Measurements from ENCODE around the gene AKNA.

AKNA gene

GRCh38 chr9:114387680-114388356 lies at the start of gene AKNA:
Gene AKNA (minus strand): TSS chr9:114387982. CDS start chr9:114381333, 6,649 bp downstream.
- H3K4me1 Mint-ChIP-seq (ENCODE audit: low read depth): peaks cover 77% of the 10 kb centered on the region
- peaks cover 90% of the 10 kb centered on the region for H3K36me3 Mint-ChIP-seq (ENCODE audit: low read depth)

GRCh38 chr9:114437401-114437893 lies 49.7 kb upstream of the AKNA start:
- Mint-ChIP-seq H3K4me3 (no peak overlapping the region), H3K9me3 (no peaks in the 10 kb centered on the region), H3K27me3 (no peaks in the 10 kb centered on the region), H3K27ac (no peak overlapping the region), H3K4me1 (ENCODE audit: low read depth) (peaks cover 4% of the 10 kb centered on the region), H3K36me3 (ENCODE audit: low read depth) (no peaks in the 10 kb centered on the region)
- DNase-seq: no peak

More at GRCh38 chr9:114387680-114388356, at the start of gene AKNA:
- H3K27me3 Mint-ChIP-seq: no peaks in the 10 kb centered on the region
- peak within 1 kb of the TSS; percentile 97 for H3K27ac Mint-ChIP-seq
- peak within 1 kb of the TSS; percentile 98 for H3K4me3 Mint-ChIP-seq
- no peaks in the 10 kb centered on the region for H3K9me3 Mint-ChIP-seq
- DNase-seq: peak; percentile 87

GRCh38 chr9:114434878-114435311 lies 47.1 kb upstream of the AKNA start:
- no peak overlapping the region for H3K4me3 Mint-ChIP-seq
- H3K27ac Mint-ChIP-seq: no peak overlapping the region
- H3K36me3 Mint-ChIP-seq (ENCODE audit: low read depth): no peaks in the 10 kb centered on the region
- H3K9me3 Mint-ChIP-seq: no peaks in the 10 kb centered on the region
- no peaks in the 10 kb centered on the region for H3K27me3 Mint-ChIP-seq
- peaks cover 4% of the 10 kb centered on the region for H3K4me1 Mint-ChIP-seq (ENCODE audit: low read depth)
- DNase-seq: no peak

- Mint-ChIP-seq H3K4me1 (ENCODE audit: low read depth) (peaks cover 4% of the 10 kb centered on the region), H3K4me3 (no peak overlapping the region), H3K36me3 (ENCODE audit: low read depth) (no peaks in the 10 kb centered on the region), H3K27me3 (no peaks in the 10 kb centered on the region), H3K27ac (no peak overlapping the region), H3K9me3 (no peaks in the 10 kb centered on the region)
- DNase-seq: no peak
Observed at GRCh38 chr9:114433720-114434255, 46.0 kb upstream of the AKNA start.

GRCh38 chr9:114433086-114433485 lies 45.3 kb upstream of the AKNA start:
- Mint-ChIP-seq H3K36me3 (ENCODE audit: low read depth) (no peaks in the 10 kb centered on the region), H3K4me3 (no peak overlapping the region), H3K27ac (no peak overlapping the region), H3K4me1 (ENCODE audit: low read depth) (peaks cover 4% of the 10 kb centered on the region), H3K9me3 (no peaks in the 10 kb centered on the region), H3K27me3 (no peaks in the 10 kb centered on the region)
- DNase-seq: no peak

GRCh38 chr9:114432323-114433067 lies 44.7 kb upstream of the AKNA start:
- Mint-ChIP-seq H3K4me3 (no peak overlapping the region), H3K27me3 (no peaks in the 10 kb centered on the region), H3K27ac (no peak overlapping the region), H3K9me3 (no peaks in the 10 kb centered on the region), H3K4me1 (ENCODE audit: low read depth) (peaks cover 4% of the 10 kb centered on the region), H3K36me3 (ENCODE audit: low read depth) (no peaks in the 10 kb centered on the region)
- DNase-seq: no peak

- peaks cover 4% of the 10 kb centered on the region for H3K4me1 Mint-ChIP-seq (ENCODE audit: low read depth)
- no peaks in the 10 kb centered on the region for H3K36me3 Mint-ChIP-seq (ENCODE audit: low read depth)
- H3K27ac Mint-ChIP-seq: no peak overlapping the region
- no peak overlapping the region for H3K4me3 Mint-ChIP-seq
- no peak for DNase-seq
- H3K9me3 Mint-ChIP-seq: no peaks in the 10 kb centered on the region
- no peaks in the 10 kb centered on the region for H3K27me3 Mint-ChIP-seq
Observed at GRCh38 chr9:114431770-114432169, 44.0 kb upstream of the AKNA start.

- Mint-ChIP-seq H3K27me3 (no peaks in the 10 kb centered on the region), H3K27ac (no peak overlapping the region), H3K4me3 (no peak overlapping the region), H3K9me3 (no peaks in the 10 kb centered on the region), H3K36me3 (ENCODE audit: low read depth) (no peaks in the 10 kb centered on the region), H3K4me1 (ENCODE audit: low read depth) (peaks cover 4% of the 10 kb centered on the region)
- no peak for DNase-seq
Observed at GRCh38 chr9:114431003-114431402, 43.2 kb upstream of the AKNA start.

GRCh38 chr9:114430457-114430856 lies 42.7 kb upstream of the AKNA start:
- H3K27me3 Mint-ChIP-seq: no peaks in the 10 kb centered on the region
- H3K27ac Mint-ChIP-seq: no peak overlapping the region
- no peaks in the 10 kb centered on the region for H3K36me3 Mint-ChIP-seq (ENCODE audit: low read depth)
- no peak overlapping the region for H3K4me3 Mint-ChIP-seq
- H3K4me1 Mint-ChIP-seq (ENCODE audit: low read depth): peaks cover 4% of the 10 kb centered on the region
- no peaks in the 10 kb centered on the region for H3K9me3 Mint-ChIP-seq
- DNase-seq: no peak

- Mint-ChIP-seq H3K4me1 (ENCODE audit: low read depth) (peaks cover 4% of the 10 kb centered on the region), H3K9me3 (no peaks in the 10 kb centered on the region), H3K27me3 (no peaks in the 10 kb centered on the region)
Observed at GRCh38 chr9:114429488-114429887, 41.7 kb upstream of the AKNA start.

GRCh38 chr9:114428466-114428865 lies 40.7 kb upstream of the AKNA start:
- Mint-ChIP-seq H3K4me1 (ENCODE audit: low read depth) (no peaks in the 10 kb centered on the region), H3K9me3 (no peaks in the 10 kb centered on the region), H3K36me3 (ENCODE audit: low read depth) (no peaks in the 10 kb centered on the region), H3K4me3 (no peak overlapping the region), H3K27me3 (no peaks in the 10 kb centered on the region), H3K27ac (no peak overlapping the region)
- no peak for DNase-seq

More at GRCh38 chr9:114429488-114429887, 41.7 kb upstream of the AKNA start:
- H3K36me3 Mint-ChIP-seq (ENCODE audit: low read depth): no peaks in the 10 kb centered on the region
- no peak overlapping the region for H3K4me3 Mint-ChIP-seq
- DNase-seq: no peak
- no peak overlapping the region for H3K27ac Mint-ChIP-seq

- no peaks in the 10 kb centered on the region for H3K27me3 Mint-ChIP-seq
- no peak for DNase-seq
- no peaks in the 10 kb centered on the region for H3K36me3 Mint-ChIP-seq (ENCODE audit: low read depth)
- no peak overlapping the region for H3K27ac Mint-ChIP-seq
- no peaks in the 10 kb centered on the region for H3K4me1 Mint-ChIP-seq (ENCODE audit: low read depth)
- H3K9me3 Mint-ChIP-seq: no peaks in the 10 kb centered on the region
- no peak overlapping the region for H3K4me3 Mint-ChIP-seq
Observed at GRCh38 chr9:114427644-114428043, 39.9 kb upstream of the AKNA start.

- DNase-seq: no peak
- no peak overlapping the region for H3K27ac Mint-ChIP-seq
- no peaks in the 10 kb centered on the region for H3K27me3 Mint-ChIP-seq
- no peaks in the 10 kb centered on the region for H3K36me3 Mint-ChIP-seq (ENCODE audit: low read depth)
- H3K4me3 Mint-ChIP-seq: no peak overlapping the region
- no peaks in the 10 kb centered on the region for H3K4me1 Mint-ChIP-seq (ENCODE audit: low read depth)
- H3K9me3 Mint-ChIP-seq: no peaks in the 10 kb centered on the region
Observed at GRCh38 chr9:114426046-114426948, 38.5 kb upstream of the AKNA start.

- Mint-ChIP-seq H3K27ac (no peak overlapping the region), H3K36me3 (ENCODE audit: low read depth) (no peaks in the 10 kb centered on the region), H3K4me1 (ENCODE audit: low read depth) (no peaks in the 10 kb centered on the region), H3K4me3 (no peak overlapping the region), H3K9me3 (no peaks in the 10 kb centered on the region), H3K27me3 (no peaks in the 10 kb centered on the region)
- DNase-seq: no peak
Observed at GRCh38 chr9:114425126-114425525, 37.3 kb upstream of the AKNA start.
